H1 (cell line): ENCODE data around the gene GALNT1. TPM values are rescaled to one million over a fixed set of nuclear protein-coding genes. Genes with fewer than 3 reads are reported as not detected.

Source experiments
- CTCF ChIA-PET: fragments of 300-600 bp; sonication (Branson Sonifier 250); formaldehyde crosslinking; loops from one replicate; lab custom pipeline; 2021; ENCODE audit not compliant: partially characterized antibody; lab: Charles Lee
- POLR2A ChIA-PET: fragments of 300-600 bp; sonication (Branson Sonifier 250); formaldehyde crosslinking; loops from one replicate; lab custom pipeline; 2021; ENCODE audit warnings: inconsistent platforms; ENCODE audit not compliant: partially characterized antibody; lab: Charles Lee
- DNase-seq, 2 experiments: peaks; one replicate each; pipeline versions ENCODE4 v3.0.0 to v3.0.0-alpha.2; 2010 to 2022; ENCODE audit warnings: low spot score in 2 of 2, low read depth in 1 of 2, mixed read lengths in 1 of 2
- FAIRE-seq: peaks from 2 replicates; lab custom pipeline; 2011; peaks lifted over from hg19 to GRCh38; lab: Jason Lieb, UNC
- H2AFZ ChIP-seq: 2 replicates; pipeline ENCODE4 v1.8.1; 2012; ENCODE audit warnings: low read length, inconsistent platforms
- H2AK5ac ChIP-seq: 2 replicates; pipeline ENCODE4 v1.6.1; 2013; ENCODE audit warnings: low read depth, low read length
- H2BK120ac ChIP-seq: replicated peaks from 2 replicates; pipeline ENCODE3; 2013; ENCODE audit warnings: low read depth, low read length, inconsistent platforms
- H2BK12ac ChIP-seq: 2 replicates; pipeline ENCODE4 v1.6.1; 2013; ENCODE audit warnings: low read depth, low read length
- H2BK15ac ChIP-seq: 2 replicates; pipeline ENCODE4 v1.6.1; 2013; ENCODE audit warnings: low read length
- H2BK20ac ChIP-seq: 2 replicates; pipeline ENCODE4 v1.6.1; 2013; ENCODE audit warnings: low read length
- H2BK5ac ChIP-seq: 2 replicates; pipeline ENCODE4 v1.6.1; 2013; ENCODE audit warnings: low read depth, low read length
- H3K14ac ChIP-seq: 2 replicates; pipeline ENCODE4 v1.6.1; 2013; ENCODE audit warnings: inconsistent platforms; ENCODE audit not compliant: insufficient read length
- H3K18ac ChIP-seq: 2 replicates; pipeline ENCODE4 v1.6.1; 2013; ENCODE audit warnings: low read length; ENCODE audit errors: extremely low read depth
- H3K23ac ChIP-seq: 2 replicates; pipeline ENCODE4 v1.6.1; 2013; ENCODE audit warnings: inconsistent platforms; ENCODE audit not compliant: insufficient read length
- H3K23me2 ChIP-seq: 2 replicates; pipeline ENCODE4 v1.6.1; 2013; ENCODE audit warnings: low read depth, low read length
- H3K27ac ChIP-seq: 2 replicates; pipeline ENCODE4 v1.6.1; 2011; ENCODE audit warnings: low read depth, low read length, inconsistent platforms
- H3K27me3 ChIP-seq, 4 experiments: replicated peaks in 1 of 4; 1 replicate in 1 of 4; 2 replicates in 3 of 4; pipeline versions ENCODE4 v1.6.1 to v1.8.1; 2011 to 2013; ENCODE audit warnings: low read length in 3 of 4, mild to moderate bottlenecking in 3 of 4, inconsistent platforms in 2 of 4, mixed read lengths in 2 of 4, moderate library complexity in 1 of 4; ENCODE audit not compliant: control insufficient read depth in 3 of 4, insufficient read depth in 3 of 4; ENCODE audit errors: extremely low read depth in 1 of 4
- H3K36me3 ChIP-seq, 4 experiments: 2 replicates each; pipeline versions ENCODE4 v1.6.1 to v1.8.1; 2011 to 2013; ENCODE audit warnings: mild to moderate bottlenecking in 4 of 4, low read length in 3 of 4, moderate library complexity in 2 of 4, control low read depth in 1 of 4, inconsistent platforms in 1 of 4; ENCODE audit not compliant: insufficient read depth in 4 of 4, control insufficient read depth in 2 of 4
- H3K4ac ChIP-seq: replicated peaks from 2 replicates; pipeline ENCODE3; 2013; ENCODE audit warnings: low read length, low read depth, mixed read lengths, inconsistent platforms; ENCODE audit not compliant: insufficient read length
- H3K4me1 ChIP-seq, 4 experiments: replicated peaks in 1 of 4; 1 replicate in 1 of 4; 2 replicates in 3 of 4; pipeline versions ENCODE4 v1.6.1 to v1.8.1; 2011 to 2013; ENCODE audit warnings: low read length in 3 of 4, inconsistent platforms in 2 of 4, mixed read lengths in 1 of 4; ENCODE audit not compliant: insufficient read depth in 4 of 4, control insufficient read depth in 3 of 4
- H3K4me2 ChIP-seq, 2 experiments: 2 replicates each; pipeline versions ENCODE4 v1.6.1 to v1.8.1; 2011 to 2013; ENCODE audit warnings: low read depth in 2 of 2, low read length in 2 of 2, control low read depth in 1 of 2, inconsistent platforms in 1 of 2, mild to moderate bottlenecking in 1 of 2; ENCODE audit not compliant: insufficient read depth in 1 of 2
- H3K4me3 ChIP-seq, 4 experiments: fragments of 200-600, 300-600 bp in 1 of 4; sonication (generic), shearing (Covaris generic), sonication (Bioruptor Twin) in 1 of 4; 2 replicates each; pipeline versions ENCODE4 v1.5.1 to v1.8.1; 2011 to 2016; ENCODE audit warnings: low read length in 4 of 4, low read depth in 3 of 4, control low read depth in 2 of 4, inconsistent platforms in 2 of 4, mild to moderate bottlenecking in 2 of 4, mixed read lengths in 1 of 4, moderate library complexity in 1 of 4; ENCODE audit not compliant: insufficient read depth in 2 of 4; ENCODE audit errors: extremely low read depth in 1 of 4
- H3K56ac ChIP-seq: replicated peaks from 2 replicates; pipeline ENCODE3; 2013; ENCODE audit warnings: low read depth, mild to moderate bottlenecking, mixed read lengths, low read length, inconsistent platforms; ENCODE audit not compliant: insufficient read length
- H3K79me1 ChIP-seq: 2 replicates; pipeline ENCODE4 v1.6.1; 2013; ENCODE audit warnings: low read depth, low read length, control low read depth
- H3K79me2 ChIP-seq, 2 experiments: 2 replicates each; pipeline versions ENCODE4 v1.6.1 to v1.8.1; 2012 to 2013; ENCODE audit warnings: low read length in 2 of 2, mild to moderate bottlenecking in 2 of 2, inconsistent platforms in 1 of 2; ENCODE audit not compliant: insufficient read depth in 2 of 2, control insufficient read depth in 1 of 2
- H3K9ac ChIP-seq, 4 experiments: replicated peaks in 1 of 4; 1 replicate in 1 of 4; 2 replicates in 3 of 4; pipeline versions ENCODE4 v1.6.1 to v1.8.1; 2011 to 2013; ENCODE audit warnings: low read depth in 3 of 4, low read length in 3 of 4, control low read depth in 2 of 4, mild to moderate bottlenecking in 2 of 4, moderate library complexity in 2 of 4, inconsistent platforms in 1 of 4; ENCODE audit errors: extremely low read depth in 1 of 4
- H3K9me3 ChIP-seq, 2 experiments: 2 replicates each; pipeline versions ENCODE4 v1.6.1 to v1.8.1; 2012 to 2013; ENCODE audit warnings: mild to moderate bottlenecking in 2 of 2, moderate library complexity in 2 of 2, control low read depth in 1 of 2, inconsistent platforms in 1 of 2, low read depth in 1 of 2, low read length in 1 of 2, mixed read lengths in 1 of 2; ENCODE audit not compliant: insufficient read depth in 2 of 2
- H4K20me1 ChIP-seq, 2 experiments: replicated peaks in 1 of 2; 2 replicates each; pipeline versions ENCODE3 to v1.8.1; 2011 to 2013; ENCODE audit warnings: inconsistent platforms in 2 of 2, low read length in 2 of 2, mild to moderate bottlenecking in 1 of 2; ENCODE audit not compliant: insufficient read depth in 2 of 2, control insufficient read depth in 1 of 2
- H4K5ac ChIP-seq: 2 replicates; pipeline ENCODE4 v1.6.1; 2013; ENCODE audit warnings: low read length, low read depth, mixed read lengths, inconsistent platforms; ENCODE audit not compliant: insufficient read length
- H4K8ac ChIP-seq: 2 replicates; pipeline ENCODE4 v1.8.0; 2013; ENCODE audit warnings: mild to moderate bottlenecking, moderate library complexity, low read length, inconsistent platforms; ENCODE audit not compliant: insufficient read depth; ENCODE audit errors: extremely low read depth
- H4K91ac ChIP-seq: replicated peaks from 2 replicates; pipeline ENCODE3; 2013; ENCODE audit warnings: low read length, mixed read lengths, inconsistent platforms; ENCODE audit not compliant: insufficient read length
- ASH2L ChIP-seq: fragments of 200-600, 300-600 bp; sonication (generic); IDR thresholded peaks from one replicate; pipeline ENCODE4 v1.7.1; 2017; ENCODE audit warnings: low read length
- CBX8 ChIP-seq: fragments of 300-800, 300-1000 bp; sonication (generic); IDR thresholded peaks from 2 replicates; pipeline ENCODE4 v1.7.1; 2016; ENCODE audit warnings: low read depth, low read length, borderline replicate concordance
- EZH2 ChIP-seq: fragments of 200-600 bp; sonication (generic); IDR thresholded peaks from 2 replicates; pipeline ENCODE4 v1.7.1; 2012; ENCODE audit warnings: low read depth, mild to moderate bottlenecking, moderate library complexity, low read length, inconsistent platforms; ENCODE audit not compliant: severe bottlenecking
- GABPA ChIP-seq: IDR thresholded peaks from 2 replicates; pipeline ENCODE4 v1.6.1; 2011; ENCODE audit warnings: mild to moderate bottlenecking, low read length, moderate library complexity, borderline replicate concordance; ENCODE audit not compliant: insufficient read depth
- POLR2AphosphoS5 ChIP-seq: IDR thresholded peaks from 2 replicates; pipeline ENCODE4 v1.6.1; 2011; ENCODE audit warnings: low read depth, low read length
- RNF2 ChIP-seq: fragments of 200-900, 300-1000 bp; sonication (generic); IDR thresholded peaks from 2 replicates; pipeline ENCODE4 v1.7.1; 2016; ENCODE audit warnings: borderline replicate concordance, low read depth, mild to moderate bottlenecking, antibody characterized with exemption, low read length; ENCODE audit not compliant: poor library complexity, severe bottlenecking; ENCODE audit errors: missing control alignments
- TAF1 ChIP-seq: IDR thresholded peaks from 2 replicates; pipeline ENCODE4 v1.6.1; 2011; ENCODE audit warnings: mild to moderate bottlenecking, low read depth, low read length
- TCF12 ChIP-seq: IDR thresholded peaks from 2 replicates; pipeline ENCODE4 v1.6.1; 2011; ENCODE audit warnings: low read depth, mild to moderate bottlenecking, low read length
- TEAD4 ChIP-seq: IDR thresholded peaks from 2 replicates; pipeline ENCODE4 v1.6.1; 2012; ENCODE audit warnings: low read depth, low read length, inconsistent platforms, mixed read lengths
- WGBS, 2 experiments: shearing (Covaris generic) in 1 of 2; methylation state at CpG; one replicate each; pipeline versions ENCODE4 v1.1.6 to v1.1.7; 2013 to 2015; ENCODE audit warnings: low lambda C conversion rate in 2 of 2, mixed read lengths in 2 of 2, inconsistent platforms in 1 of 2, low coverage in 1 of 2, missing lambda C conversion rate in 1 of 2; ENCODE audit not compliant: insufficient replicate concordance in 2 of 2, insufficient coverage in 1 of 2, insufficient read length in 1 of 2; ENCODE audit errors: extremely low coverage in 1 of 2, missing lambda C conversion rate in 1 of 2; 5-methylcytosine and 5-hydroxymethylcytosine counted together
- polyA plus RNA-seq, 7 experiments: library from polyadenylated mRNA; depleted of rRNA in 3 of 7; stranded (reverse) in 5 of 7; unstranded in 2 of 7; fragments of >200 nt in 5 of 7; fragments of 200-250 nt in 2 of 7; gene quantifications; 1 replicate in 5 of 7; 2 replicates in 1 of 7; 4 replicates in 1 of 7; pipeline versions ENCODE4 v1.2.1 to v1.2.3, GENCODE V29; 2011 to 2013; ENCODE audit warnings: missing spikeins in 2 of 7, mixed read lengths in 2 of 7
- total RNA-seq: library from RNA; stranded (reverse); fragmentation: NEBNext Ultra II Directional; extraction: Animal tissue kit (Norgen Biotek cat#: 25700); gene quantifications from 2 replicates; pipeline ENCODE4 v1.2.1, GENCODE V29; 2021

Gene GALNT1
- total and polyA plus RNA-seq, 2 of the 8 experiments (the other 6 are each of a cell fraction or from before 2014, with no cell fraction given): 22.4 to 101 TPM

DNA sequence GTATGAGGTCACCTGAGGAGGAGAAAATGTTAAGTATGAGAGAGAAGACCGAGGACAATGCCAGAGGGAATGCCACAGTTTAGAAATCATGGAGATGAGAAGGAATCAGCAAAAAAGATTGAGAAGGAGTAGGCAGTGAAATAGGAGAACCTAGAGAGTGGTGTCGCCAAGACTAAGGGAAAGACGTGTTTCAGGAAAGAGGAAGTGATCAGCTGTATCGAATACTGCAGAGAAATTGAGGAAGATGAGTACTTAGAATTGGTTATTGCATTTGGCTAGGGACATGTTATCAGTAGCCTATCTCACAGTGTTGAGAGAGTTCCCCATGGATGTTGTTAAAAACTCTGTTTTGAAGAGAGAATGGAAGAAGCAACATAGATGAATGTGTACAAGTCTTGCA lies 112.3 kb downstream of the GALNT1 start:
- H3K4me2 ChIP-seq: no peak overlapping the region

More for the DNA sequence above, 112.3 kb downstream of the GALNT1 start:
- TF ChIP-seq TAF1: no peak
- no peak for TF ChIP-seq TEAD4
- TF ChIP-seq TCF12: no peak
- no peak for TF ChIP-seq RNF2
- TF ChIP-seq ASH2L: no peak
- TF ChIP-seq EZH2: no peak
- no peak for TF ChIP-seq CBX8
- no peak for TF ChIP-seq GABPA
- no peak for TF ChIP-seq POLR2AphosphoS5
- Histone ChIP-seq H3K9ac (no peak overlapping the region), H4K20me1 (no peaks in the 10 kb centered on the region), H3K23me2 (no peaks in the 10 kb centered on the region), H3K9me3 (no peaks in the 10 kb centered on the region), H4K8ac (no peak overlapping the region), H3K4me1 (no peaks in the 10 kb centered on the region), H3K79me1 (no peaks in the 10 kb centered on the region), H2AK5ac (no peak overlapping the region), H3K36me3 (peaks cover 0 to 6% (median 1%) of the 10 kb centered on the region in 4 experiments; a peak in 2 of 8 replicates), H2BK20ac (no peak overlapping the region), H3K23ac (no peak overlapping the region), H3K56ac (no peak overlapping the region), H3K14ac (no peak overlapping the region), H3K27me3 (no peaks in the 10 kb centered on the region), H2BK12ac (no peak overlapping the region), H4K5ac (no peak overlapping the region), H2AFZ (no peak overlapping the region), H3K18ac (no peak overlapping the region), H2BK15ac (no peak overlapping the region), H3K27ac (no peak overlapping the region), H3K79me2 (no peaks in the 10 kb centered on the region), H2BK120ac (no peak overlapping the region), H3K4me3 (no peak overlapping the region), H3K4ac (no peak overlapping the region), H4K91ac (no peak overlapping the region), H2BK5ac (no peak overlapping the region)
- FAIRE-seq: no peak
- ChIA-PET CTCF (interaction anchor here (1.2 kb wide), 1 partner anchor 22 kb away, joined by 4 read pairs; no protein-coding TSS in a partner anchor), POLR2A (no interaction called here)
- DNase-seq: no peak
- WGBS, 2 experiments: 88% methylated on average over 4 of the region's 4 CpGs; no CpG with 5 or more reads in 1 of the 2 experiments
